Ectodermal cell (in vitro differentiated cells): ENCODE measurements around the gene IER3IP1.
"Not testable (repeated sequence)": the region's sequence is repeated elsewhere in the genome, so short reads cannot be mapped to it uniquely, and the experiment has no call there.

ENCODE experiments used
- H3K27ac ChIP-seq: 2 replicates; pipeline ENCODE4 v1.7.0; 2013; ENCODE audit warnings: mild to moderate bottlenecking, low read depth, low read length; ENCODE audit not compliant: insufficient read depth, poor library complexity, severe bottlenecking
- H3K27me3 ChIP-seq: 2 replicates; pipeline ENCODE4 v1.7.0; 2013; ENCODE audit warnings: mild to moderate bottlenecking, low read length; ENCODE audit not compliant: insufficient read depth, control insufficient read depth, poor library complexity, severe bottlenecking
- H3K36me3 ChIP-seq: one replicate; pipeline ENCODE4 v1.7.0; 2013; ENCODE audit warnings: low read length; ENCODE audit not compliant: control insufficient read depth, insufficient read depth
- H3K4me1 ChIP-seq: one replicate; pipeline ENCODE4 v1.7.0; 2013; ENCODE audit warnings: low read length; ENCODE audit not compliant: control insufficient read depth, insufficient read depth
- H3K4me3 ChIP-seq: 2 replicates; pipeline ENCODE4 v1.7.0; 2013; ENCODE audit warnings: low read depth, low read length, control low read depth; ENCODE audit not compliant: insufficient read depth
- H3K9me3 ChIP-seq: 2 replicates; pipeline ENCODE4 v1.7.0; 2013; ENCODE audit warnings: mild to moderate bottlenecking, low read length, moderate library complexity; ENCODE audit not compliant: control insufficient read depth
- WGBS, 2 experiments: methylation state at CpG; one replicate each; pipeline ENCODE4 v1.1.7; 2013; ENCODE audit warnings: missing lambda C conversion rate in 2 of 2; 5-methylcytosine and 5-hydroxymethylcytosine counted together

IER3IP1 gene

GRCh38 chr18:47184419-47185050, 8.4 kb upstream of the IER3IP1 start:
- Histone ChIP-seq H3K4me1 (no peaks in the 10 kb centered on the region), H3K36me3 (no peaks in the 10 kb centered on the region), H3K9me3 (peaks cover 4% of the 10 kb centered on the region), H3K27ac (no peak overlapping the region), H3K27me3 (no peaks in the 10 kb centered on the region), H3K4me3 (no peak overlapping the region)
- 94 to 97% methylated on average over 5 of the region's 5 CpGs for WGBS, 2 experiments

- not testable (repeated sequence) for H3K4me1 ChIP-seq, H3K27me3 ChIP-seq, H3K27ac ChIP-seq, H3K36me3 ChIP-seq, H3K4me3 ChIP-seq, H3K9me3 ChIP-seq
- WGBS, 2 experiments = 93% methylated on average over 5 of the region's 5 CpGs
Observed at GRCh38 chr18:47182156-47182555, 6.0 kb upstream of the IER3IP1 start.

DNA sequence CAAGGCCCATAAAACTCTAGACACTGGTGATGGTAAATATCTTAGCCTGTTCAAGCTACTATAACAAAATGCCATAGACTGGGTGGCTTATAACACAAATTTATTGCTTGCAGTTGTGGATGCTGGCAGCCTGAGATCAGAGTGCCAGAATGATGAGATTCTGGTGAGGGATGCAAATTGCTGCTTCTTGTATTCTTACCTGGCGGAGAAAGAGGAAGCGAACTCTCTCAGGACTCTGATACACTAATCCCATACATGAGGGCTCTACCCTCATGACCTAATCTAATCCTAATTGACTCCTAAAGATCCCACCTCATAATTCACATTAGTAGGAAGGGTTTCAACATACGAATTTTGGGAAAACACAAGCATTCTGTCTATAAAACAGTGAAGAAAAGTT, 4.6 kb upstream of the IER3IP1 start:
- Histone ChIP-seq H3K27ac (no peak overlapping the region), H3K27me3 (no peaks in the 10 kb centered on the region), H3K4me1 (no peaks in the 10 kb centered on the region), H3K36me3 (no peaks in the 10 kb centered on the region), H3K9me3 (peaks cover 4% of the 10 kb centered on the region), H3K4me3 (no peak overlapping the region)
- WGBS, 2 experiments = 87 to 100% methylated on average over 3 of the region's 3 CpGs

- Histone ChIP-seq H3K4me3 (no peak overlapping the region), H3K27me3 (no peaks in the 10 kb centered on the region), H3K27ac (no peak overlapping the region), H3K36me3 (no peaks in the 10 kb centered on the region), H3K9me3 (peaks cover under 1% of the 10 kb centered on the region), H3K4me1 (no peaks in the 10 kb centered on the region)
- WGBS, 2 experiments = 82 to 84% methylated on average over 4 of the region's 4 CpGs
Observed at GRCh38 chr18:47179520-47179919, 3.4 kb upstream of the IER3IP1 start.

- H3K27me3 ChIP-seq = no peaks in the 10 kb centered on the region
- H3K4me3 ChIP-seq = peak overlapping the region; percentile 76
- 7 to 12% methylated on average over 23 to 24 of the region's 24 CpGs for WGBS, 2 experiments
- H3K9me3 ChIP-seq = no peaks in the 10 kb centered on the region
- H3K4me1 ChIP-seq = no peaks in the 10 kb centered on the region
- H3K27ac ChIP-seq = no peak overlapping the region
- H3K36me3 ChIP-seq = no peaks in the 10 kb centered on the region
Observed at GRCh38 chr18:47175283-47175897, 774 bp downstream of the IER3IP1 start.

GRCh38 chr18:47174545-47175116, 1.5 kb downstream of the IER3IP1 start:
- Histone ChIP-seq H3K36me3 (no peaks in the 10 kb centered on the region), H3K27me3 (no peaks in the 10 kb centered on the region), H3K4me1 (no peaks in the 10 kb centered on the region), H3K27ac (no peak overlapping the region), H3K9me3 (no peaks in the 10 kb centered on the region), H3K4me3 (peak overlapping the region; percentile 76)
- WGBS, 2 experiments = 84 to 85% methylated on average over 12 to 13 of the region's 13 CpGs

- Histone ChIP-seq H3K27ac (no peak overlapping the region), H3K9me3 (no peaks in the 10 kb centered on the region), H3K27me3 (no peaks in the 10 kb centered on the region), H3K36me3 (no peaks in the 10 kb centered on the region), H3K4me3 (no peak overlapping the region), H3K4me1 (no peaks in the 10 kb centered on the region)
- 96 to 98% methylated on average over 2 of the region's 2 CpGs for WGBS, 2 experiments
Observed at GRCh38 chr18:47172476-47172875, 3.7 kb downstream of the IER3IP1 start.

- H3K4me3 ChIP-seq = no peak overlapping the region
- H3K4me1 ChIP-seq = no peaks in the 10 kb centered on the region
- no peaks in the 10 kb centered on the region for H3K27me3 ChIP-seq
- no peaks in the 10 kb centered on the region for H3K36me3 ChIP-seq
- H3K9me3 ChIP-seq = no peaks in the 10 kb centered on the region
- WGBS, 2 experiments = no CpG with 5 or more reads among the region's 1 CpG
- no peak overlapping the region for H3K27ac ChIP-seq
Observed at GRCh38 chr18:47168913-47169312, 7.3 kb downstream of the IER3IP1 start.

GRCh38 chr18:47168509-47168908, 7.7 kb downstream of the IER3IP1 start:
- Histone ChIP-seq H3K27me3 (no peaks in the 10 kb centered on the region), H3K9me3 (no peaks in the 10 kb centered on the region), H3K36me3 (no peaks in the 10 kb centered on the region), H3K4me1 (no peaks in the 10 kb centered on the region), H3K4me3 (no peak overlapping the region), H3K27ac (no peak overlapping the region)

GRCh38 chr18:47166294-47166693, 9.9 kb downstream of the IER3IP1 start:
- 95 to 97% methylated on average over 2 of the region's 2 CpGs for WGBS, 2 experiments
- no peaks in the 10 kb centered on the region for H3K9me3 ChIP-seq

More at GRCh38 chr18:47166294-47166693, 9.9 kb downstream of the IER3IP1 start:
- no peaks in the 10 kb centered on the region for H3K36me3 ChIP-seq
- no peak overlapping the region for H3K27ac ChIP-seq
- no peaks in the 10 kb centered on the region for H3K27me3 ChIP-seq
- no peak overlapping the region for H3K4me3 ChIP-seq
- H3K4me1 ChIP-seq = no peaks in the 10 kb centered on the region
